ENCODE data around the gene TXNDC2.
"Not testable (repeated sequence)": the region's sequence is repeated elsewhere in the genome, so short reads cannot be mapped to it uniquely, and the experiment has no call there.

Gene TXNDC2

GRCh38 chr18:9885170-9886004 lies at the start of gene TXNDC2:
Gene TXNDC2, plus strand, starts transcription at chr18:9885973. Its CDS starts 708 bp downstream, at chr18:9886681.
- DNase-seq (ENCODE audit: low read depth, low spot score) = no peak

- peak; percentile 91 for DNase-seq (ENCODE audit: low read depth, low spot score)
Measured at GRCh38 chr18:9838144-9838877, 47.5 kb upstream of the TXNDC2 start.

- no peak for DNase-seq (ENCODE audit: low read depth, low spot score)
Measured at GRCh38 chr18:9839211-9839610, 46.6 kb upstream of the TXNDC2 start.

GRCh38 chr18:9839853-9840252 lies 45.9 kb upstream of the TXNDC2 start:
- no peak for DNase-seq (ENCODE audit: low read depth, low spot score)

DNA sequence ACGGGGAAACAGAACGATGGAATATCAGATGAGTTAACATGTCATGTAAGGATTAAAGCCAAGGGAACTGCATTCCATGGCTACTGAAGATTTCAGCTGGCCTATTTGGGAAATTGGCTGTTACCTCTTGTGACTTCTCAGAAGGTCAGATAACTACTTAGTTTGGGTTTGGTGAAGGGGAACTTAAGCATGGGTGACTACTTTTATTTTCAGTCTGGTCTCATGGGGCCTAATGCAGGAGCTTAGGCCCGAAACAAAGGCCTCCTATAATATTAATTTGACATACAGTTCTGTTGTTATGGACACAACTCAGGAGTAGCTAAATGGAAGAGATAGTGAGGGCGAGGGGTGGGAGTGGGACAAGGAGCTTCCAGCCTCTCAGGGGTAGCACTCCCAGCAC lies 44.0 kb upstream of the TXNDC2 start:
- no peak for DNase-seq (ENCODE audit: low read depth, low spot score)

DNA sequence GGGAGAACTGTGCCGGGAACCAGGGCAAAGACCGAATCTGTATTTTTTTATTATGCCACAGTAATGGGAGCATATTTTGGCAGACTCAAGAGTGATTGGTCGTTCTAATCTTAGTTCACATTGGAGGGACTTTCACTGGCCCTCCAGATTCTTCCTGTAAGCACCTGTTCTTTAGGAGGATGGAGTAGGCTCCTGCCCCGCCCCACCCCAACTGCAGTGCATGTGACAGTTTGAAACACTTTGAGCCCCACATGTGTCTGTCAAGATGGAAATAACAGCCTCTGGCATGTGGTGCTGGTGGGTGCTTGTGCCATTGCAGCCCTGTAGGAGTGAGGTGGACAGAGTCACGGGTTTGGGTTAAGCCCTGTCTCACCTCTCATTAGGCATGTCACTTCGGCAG lies 43.3 kb upstream of the TXNDC2 start:
- DNase-seq (ENCODE audit: low read depth, low spot score) = no peak

GRCh38 chr18:9845256-9845655 lies 40.5 kb upstream of the TXNDC2 start:
- no peak for DNase-seq (ENCODE audit: low read depth, low spot score)

- no peak for DNase-seq (ENCODE audit: low read depth, low spot score)
Measured at GRCh38 chr18:9846162-9846925, 39.4 kb upstream of the TXNDC2 start.

DNA sequence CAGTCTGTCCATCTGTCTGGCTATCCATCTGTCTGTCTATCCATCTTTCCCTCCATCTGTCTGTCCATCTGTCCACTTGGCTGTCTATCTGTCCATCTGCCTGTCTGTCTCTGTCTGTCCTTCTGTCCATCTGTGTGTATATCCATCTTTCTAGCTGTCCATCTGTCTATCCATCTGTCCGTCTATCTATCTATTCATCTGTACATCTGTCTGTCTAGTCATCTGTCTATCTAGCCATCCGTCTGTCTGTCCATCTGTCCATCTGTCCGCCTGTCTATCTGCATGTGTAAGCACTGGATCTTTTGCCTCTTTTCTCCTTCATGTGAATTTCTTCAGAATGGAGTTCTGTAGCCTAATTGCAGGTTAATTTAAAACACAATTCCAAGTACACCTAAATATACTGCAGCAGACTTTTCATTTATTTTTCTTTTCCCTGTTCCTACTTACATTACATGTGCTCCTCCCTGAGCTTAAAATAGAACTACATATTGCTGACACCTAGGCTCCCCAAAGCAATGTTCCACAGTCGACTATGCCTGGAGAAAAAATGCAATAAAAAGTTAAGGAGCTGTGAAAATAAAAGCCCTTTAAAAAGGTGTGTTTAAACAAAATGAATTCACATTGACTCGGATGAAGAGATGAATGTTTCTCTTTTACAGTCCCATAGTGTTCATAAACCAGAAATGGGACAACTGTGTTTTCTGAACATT lies 37.4 kb upstream of the TXNDC2 start:
- DNase-seq (ENCODE audit: low read depth, low spot score) = no peak

- DNase-seq (ENCODE audit: low read depth, low spot score) = no peak
Measured at GRCh38 chr18:9849407-9850283, 36.1 kb upstream of the TXNDC2 start.

- no peak for DNase-seq (ENCODE audit: low read depth, low spot score)
Measured at GRCh38 chr18:9850309-9850708, 35.5 kb upstream of the TXNDC2 start.

- DNase-seq (ENCODE audit: low read depth, low spot score) = no peak
Measured at GRCh38 chr18:9851511-9851910, 34.3 kb upstream of the TXNDC2 start.

DNA sequence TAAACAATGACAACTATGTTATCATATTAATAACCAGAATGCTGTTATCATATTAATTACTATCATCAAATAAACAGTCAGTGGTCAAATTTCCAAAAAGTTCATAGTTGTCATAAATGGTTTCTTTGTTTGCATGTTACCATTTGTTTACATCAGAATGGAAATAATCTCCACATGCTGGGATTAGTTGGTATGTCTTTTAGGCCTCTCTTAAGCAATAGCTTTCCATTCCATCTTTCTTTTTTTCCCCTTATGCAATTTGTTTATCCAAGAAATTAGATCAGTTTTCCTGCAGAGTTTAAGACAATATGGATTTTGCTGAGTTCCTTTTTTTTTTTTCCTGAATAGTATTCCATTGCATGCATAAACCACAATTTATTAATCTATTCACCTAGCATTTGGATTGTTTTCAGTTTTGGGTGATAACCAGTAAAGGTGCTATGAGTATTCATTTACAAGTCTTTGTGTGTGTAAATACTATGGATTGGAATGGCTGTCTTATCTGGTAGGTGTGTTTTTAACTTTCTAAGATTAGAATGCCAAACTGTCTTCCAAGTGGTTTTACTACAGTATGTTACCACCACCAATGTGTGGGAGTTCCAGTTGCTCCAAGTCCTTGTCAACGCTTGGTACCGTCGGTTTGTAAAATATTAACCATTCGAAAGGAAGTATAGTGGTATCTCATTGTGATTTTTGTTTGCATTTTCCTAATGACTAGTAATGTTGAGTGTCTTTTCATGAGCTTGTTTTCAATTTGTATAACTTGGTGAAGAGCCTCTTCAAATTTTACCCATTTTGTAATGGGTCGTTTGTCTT lies 33.3 kb upstream of the TXNDC2 start:
- no peak for DNase-seq (ENCODE audit: low read depth, low spot score)

DNA sequence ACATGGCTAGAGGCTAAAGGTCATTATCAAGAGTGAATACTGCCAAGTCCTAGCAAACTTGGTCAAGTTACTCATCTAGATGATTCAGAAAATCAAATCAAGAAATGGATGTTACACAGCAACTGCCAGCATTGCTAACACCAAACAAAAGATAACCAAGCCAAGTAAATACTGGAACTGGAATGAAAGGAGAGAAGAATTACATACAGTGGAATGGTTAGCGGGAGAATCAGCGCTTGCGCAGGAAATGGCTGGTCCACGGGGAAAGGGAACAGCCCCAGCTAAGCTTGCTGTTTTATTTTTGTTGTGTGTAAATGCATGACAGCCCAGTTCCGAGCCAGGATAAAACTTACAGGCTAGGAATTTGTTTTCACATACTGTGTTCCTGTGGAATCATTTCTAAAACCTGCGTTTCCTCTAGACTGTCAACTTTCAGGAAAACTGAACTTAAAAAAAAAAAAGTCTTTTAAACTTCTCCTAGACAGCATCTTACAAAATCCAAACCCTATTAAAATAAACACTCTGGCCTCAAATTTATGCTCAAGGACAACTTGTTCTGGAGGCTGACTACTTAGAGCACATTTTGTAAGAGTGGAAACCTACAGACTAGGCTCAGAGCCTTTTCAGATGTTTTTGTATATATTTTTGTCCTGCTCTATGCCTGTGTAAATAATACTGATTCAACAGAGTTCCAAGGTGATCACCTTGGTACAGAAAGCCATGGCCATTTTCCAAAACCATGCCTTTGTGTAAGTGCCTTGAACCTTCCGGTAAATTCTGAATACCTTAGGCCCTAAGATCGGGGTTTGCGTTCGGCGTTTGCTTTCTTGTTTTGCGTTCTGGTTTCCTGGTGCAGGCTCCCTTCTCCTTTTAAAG lies 30.7 kb upstream of the TXNDC2 start:
- no peak for DNase-seq (ENCODE audit: low read depth, low spot score)

DNA sequence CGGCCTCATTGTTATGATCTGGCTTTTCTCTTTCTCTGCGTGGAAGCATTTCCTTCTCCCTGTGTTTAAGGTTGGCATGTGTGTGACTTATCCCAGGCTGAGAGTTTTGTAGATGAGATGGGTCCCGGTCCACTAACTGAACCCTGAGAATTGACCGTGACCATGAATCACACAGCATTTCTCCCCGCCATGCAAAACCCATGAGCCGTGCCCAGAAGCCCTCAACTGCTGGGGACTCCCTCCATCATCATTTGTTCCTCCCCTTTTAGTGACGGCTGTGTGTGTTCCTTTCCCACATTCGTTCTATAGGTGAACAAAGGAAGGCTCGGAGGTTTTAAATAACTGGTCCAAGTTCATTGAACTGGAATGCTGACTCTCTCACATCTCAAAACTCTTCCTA lies 30.1 kb upstream of the TXNDC2 start:
- DNase-seq (ENCODE audit: low read depth, low spot score) = no peak

GRCh38 chr18:9856092-9856491 lies 29.7 kb upstream of the TXNDC2 start:
- no peak for DNase-seq (ENCODE audit: low read depth, low spot score)

DNA sequence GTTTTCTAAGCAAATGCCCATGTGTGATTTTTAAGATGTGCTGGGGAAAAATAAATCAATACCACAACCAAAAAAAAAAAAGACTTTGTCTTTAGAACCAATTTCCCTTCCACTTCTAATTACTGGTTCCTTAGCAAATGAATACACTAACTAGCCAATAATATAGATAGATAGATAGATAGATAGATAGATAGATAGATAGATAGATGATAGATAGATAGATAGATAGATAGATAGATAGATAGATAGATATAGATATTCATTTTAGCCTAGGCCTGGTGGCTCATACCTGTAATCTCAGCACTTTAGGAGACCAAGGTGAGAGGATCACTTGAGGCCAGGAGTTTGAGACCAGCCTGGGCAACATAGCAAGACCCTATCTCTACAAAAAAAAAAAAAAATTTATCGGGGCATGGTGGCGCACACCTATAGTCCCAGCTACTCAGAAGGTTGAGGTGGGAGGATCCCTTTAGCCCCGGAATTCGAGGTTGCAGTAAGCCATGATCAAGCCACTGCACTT lies 28.2 kb upstream of the TXNDC2 start:
- not testable (repeated sequence) for DNase-seq (ENCODE audit: low read depth, low spot score)

GRCh38 chr18:9858642-9859041 lies 27.1 kb upstream of the TXNDC2 start:
- DNase-seq (ENCODE audit: low read depth, low spot score) = no peak

GRCh38 chr18:9859232-9859631 lies 26.5 kb upstream of the TXNDC2 start:
- no peak for DNase-seq (ENCODE audit: low read depth, low spot score)
